GM21390 (cell line): Measurements from ENCODE around the gene HHAT.
"Not testable (repeated sequence)": the region's sequence is repeated elsewhere in the genome, so short reads cannot be mapped to it uniquely, and the experiment has no call there.

Experiments
- ATAC-seq: cut with Tn5 transposase; IDR thresholded peaks from one replicate; pipeline ENCODE4 v1.9.1; 2021; ENCODE audit not compliant: unreplicated experiment

HHAT gene

GRCh38 chr1:210354305-210354704, 25.6 kb downstream of the HHAT start:
- ATAC-seq: not testable (repeated sequence)

- no peak for ATAC-seq
Measured at GRCh38 chr1:210358626-210359025, 29.9 kb downstream of the HHAT start.

- no peak for ATAC-seq
Measured at GRCh38 chr1:210359255-210359654, 30.6 kb downstream of the HHAT start.

GRCh38 chr1:210360852-210361477, 32.3 kb downstream of the HHAT start:
- peak; percentile 79 for ATAC-seq

- ATAC-seq: no peak
Measured at GRCh38 chr1:210361665-210362064, 33.0 kb downstream of the HHAT start.

GRCh38 chr1:210362526-210362925, 33.8 kb downstream of the HHAT start:
- ATAC-seq: no peak

- no peak for ATAC-seq
Measured at GRCh38 chr1:210363119-210363518, 34.4 kb downstream of the HHAT start.

- ATAC-seq: no peak
Measured at GRCh38 chr1:210364479-210364878, 35.8 kb downstream of the HHAT start.

GRCh38 chr1:210366767-210367166, 38.1 kb downstream of the HHAT start:
- ATAC-seq: no peak

- ATAC-seq: no peak
Measured at GRCh38 chr1:210367566-210367965, 38.9 kb downstream of the HHAT start.

GRCh38 chr1:210369425-210369824, 40.7 kb downstream of the HHAT start:
- ATAC-seq: no peak

GRCh38 chr1:210371916-210372315, 43.2 kb downstream of the HHAT start:
- ATAC-seq: no peak

GRCh38 chr1:210372491-210372890, 43.8 kb downstream of the HHAT start:
- ATAC-seq: no peak

GRCh38 chr1:210372931-210373627, 44.4 kb downstream of the HHAT start:
- ATAC-seq: no peak

- no peak for ATAC-seq
Measured at GRCh38 chr1:210373628-210373877, 44.9 kb downstream of the HHAT start.

GRCh38 chr1:210373878-210374599, 45.3 kb downstream of the HHAT start:
- ATAC-seq: peak; percentile 81

GRCh38 chr1:210374600-210374953, 45.9 kb downstream of the HHAT start:
- ATAC-seq: peak; percentile 2

- ATAC-seq: no peak
Measured at GRCh38 chr1:210376836-210377372, 48.2 kb downstream of the HHAT start.

GRCh38 chr1:210377731-210378333, 49.1 kb downstream of the HHAT start:
- ATAC-seq: no peak

GRCh38 chr1:210378736-210379135, 50.0 kb downstream of the HHAT start:
- no peak for ATAC-seq

GRCh38 chr1:210381934-210382333, 53.2 kb downstream of the HHAT start:
- ATAC-seq: no peak

- ATAC-seq: no peak
Measured at GRCh38 chr1:210384625-210385024, 55.9 kb downstream of the HHAT start.
